HUES48 (cell line): ENCODE results near the gene ATP6V1C2.

Experiments
- H3K27ac ChIP-seq: one replicate; pipeline ENCODE4 v1.7.0; 2013; ENCODE audit warnings: low read depth, low read length, inconsistent platforms
- H3K27me3 ChIP-seq: 2 replicates; pipeline ENCODE4 v1.6.1; 2013; ENCODE audit warnings: mild to moderate bottlenecking, low read length; ENCODE audit not compliant: control insufficient read depth, insufficient read depth
- H3K36me3 ChIP-seq: 2 replicates; pipeline ENCODE4 v1.6.1; 2013; ENCODE audit warnings: low read length; ENCODE audit not compliant: control insufficient read depth, insufficient read depth
- H3K4me1 ChIP-seq: 2 replicates; pipeline ENCODE4 v1.6.1; 2013; ENCODE audit warnings: mild to moderate bottlenecking, low read length; ENCODE audit not compliant: control insufficient read depth, insufficient read depth
- H3K4me3 ChIP-seq: 2 replicates; pipeline ENCODE4 v1.5.1; 2013; ENCODE audit warnings: mild to moderate bottlenecking, low read depth, low read length
- H3K9ac ChIP-seq: 2 replicates; pipeline ENCODE4 v1.6.1; 2013; ENCODE audit warnings: mild to moderate bottlenecking, low read depth, low read length, moderate library complexity
- H3K9me3 ChIP-seq: 2 replicates; pipeline ENCODE4 v1.6.1; 2013; ENCODE audit warnings: low read length; ENCODE audit not compliant: control insufficient read depth, insufficient read depth

Gene ATP6V1C2

DNA sequence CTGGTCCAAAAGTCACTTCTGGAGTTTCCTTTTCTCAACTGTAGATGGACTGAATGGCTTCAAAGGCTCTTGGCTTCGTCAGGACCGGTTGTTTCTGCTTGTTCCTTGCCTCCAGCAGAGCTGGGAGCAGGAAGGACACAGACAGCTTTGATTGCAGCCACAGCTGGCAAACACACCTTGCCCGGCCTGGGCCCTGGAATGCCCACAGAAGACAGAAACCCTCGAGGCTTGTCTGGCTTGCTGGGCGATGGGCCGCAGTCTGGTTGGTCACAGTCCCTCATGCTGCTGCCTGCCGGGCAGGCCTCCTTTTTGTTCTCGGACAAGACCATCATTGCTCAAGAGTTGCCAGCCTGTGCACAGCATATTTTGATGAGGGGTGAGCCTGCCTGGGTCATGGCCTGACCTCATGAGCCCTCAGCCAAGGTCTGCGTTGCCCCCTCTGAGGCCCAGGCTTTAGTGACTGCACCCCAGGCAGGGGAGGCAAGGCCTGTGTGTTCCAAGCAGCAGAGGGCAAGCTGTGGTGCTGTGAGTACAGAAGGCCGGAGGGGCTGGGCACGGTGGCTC, 37.8 kb downstream of the ATP6V1C2 start:
- no peaks in the 10 kb centered on the region for H3K36me3 ChIP-seq
- H3K27ac ChIP-seq: no peak overlapping the region
- H3K4me3 ChIP-seq: no peak overlapping the region
- H3K4me1 ChIP-seq: no peaks in the 10 kb centered on the region
- H3K9me3 ChIP-seq: no peaks in the 10 kb centered on the region
- H3K9ac ChIP-seq: no peak overlapping the region
- H3K27me3 ChIP-seq: no peaks in the 10 kb centered on the region

DNA sequence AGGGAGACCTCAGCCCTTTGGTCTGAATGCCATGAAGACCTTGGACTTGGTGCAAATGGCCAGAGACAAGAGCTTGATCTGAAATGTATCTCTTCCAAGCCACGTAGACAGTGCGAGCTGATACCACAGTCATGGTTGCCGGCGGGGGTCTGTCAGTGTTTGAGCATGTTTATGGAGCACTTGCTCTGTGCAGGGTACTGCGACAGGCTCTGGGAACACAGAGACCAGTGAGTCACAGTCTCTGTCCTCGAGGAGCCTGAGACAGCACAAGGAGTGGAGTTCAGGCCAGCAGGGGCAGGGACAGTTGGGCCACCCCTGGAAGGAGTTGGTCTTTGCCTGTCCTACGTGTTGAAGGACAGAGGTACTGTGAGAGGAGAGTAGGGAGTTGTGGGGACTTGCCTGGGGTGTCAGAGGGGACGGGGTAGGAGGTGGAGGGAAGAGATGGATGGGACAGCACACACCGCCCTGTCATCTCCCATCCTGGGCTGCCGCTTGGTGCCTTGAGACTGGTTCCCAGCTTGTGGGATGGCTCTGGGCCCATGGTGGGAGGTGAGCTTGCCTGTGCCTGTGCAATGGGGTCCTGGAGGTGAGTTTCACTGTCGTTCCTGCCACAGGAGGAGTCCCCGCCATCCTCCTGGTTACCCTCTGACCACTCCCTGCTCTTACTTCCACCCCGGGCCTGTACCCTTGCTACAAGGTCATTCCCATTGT, 39.5 kb downstream of the ATP6V1C2 start:
- H3K4me3 ChIP-seq: no peak overlapping the region
- no peaks in the 10 kb centered on the region for H3K36me3 ChIP-seq
- H3K27me3 ChIP-seq: no peaks in the 10 kb centered on the region
- no peak overlapping the region for H3K9ac ChIP-seq
- no peaks in the 10 kb centered on the region for H3K4me1 ChIP-seq
- H3K9me3 ChIP-seq: no peaks in the 10 kb centered on the region
- no peak overlapping the region for H3K27ac ChIP-seq

DNA sequence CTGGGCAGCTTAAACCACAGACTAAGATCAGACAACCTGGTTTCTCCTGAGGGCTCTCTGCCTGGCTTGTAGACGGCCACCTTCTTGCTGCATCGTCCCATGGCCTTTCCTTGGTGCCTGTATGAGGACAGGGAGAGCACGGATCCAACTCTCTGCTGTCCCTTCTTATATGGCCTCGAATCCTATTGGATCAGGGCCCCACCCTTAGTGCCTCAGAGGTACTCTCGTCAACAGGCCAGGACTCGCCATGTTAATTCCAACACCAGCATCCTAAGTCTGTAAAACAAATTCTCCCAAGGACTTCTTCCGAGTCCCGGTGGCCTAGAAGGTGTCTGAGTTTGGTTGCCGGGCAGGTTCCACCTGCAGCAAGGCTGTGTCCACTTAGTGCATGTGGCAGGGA, 40.2 kb downstream of the ATP6V1C2 start:
- H3K27me3 ChIP-seq: no peaks in the 10 kb centered on the region

DNA sequence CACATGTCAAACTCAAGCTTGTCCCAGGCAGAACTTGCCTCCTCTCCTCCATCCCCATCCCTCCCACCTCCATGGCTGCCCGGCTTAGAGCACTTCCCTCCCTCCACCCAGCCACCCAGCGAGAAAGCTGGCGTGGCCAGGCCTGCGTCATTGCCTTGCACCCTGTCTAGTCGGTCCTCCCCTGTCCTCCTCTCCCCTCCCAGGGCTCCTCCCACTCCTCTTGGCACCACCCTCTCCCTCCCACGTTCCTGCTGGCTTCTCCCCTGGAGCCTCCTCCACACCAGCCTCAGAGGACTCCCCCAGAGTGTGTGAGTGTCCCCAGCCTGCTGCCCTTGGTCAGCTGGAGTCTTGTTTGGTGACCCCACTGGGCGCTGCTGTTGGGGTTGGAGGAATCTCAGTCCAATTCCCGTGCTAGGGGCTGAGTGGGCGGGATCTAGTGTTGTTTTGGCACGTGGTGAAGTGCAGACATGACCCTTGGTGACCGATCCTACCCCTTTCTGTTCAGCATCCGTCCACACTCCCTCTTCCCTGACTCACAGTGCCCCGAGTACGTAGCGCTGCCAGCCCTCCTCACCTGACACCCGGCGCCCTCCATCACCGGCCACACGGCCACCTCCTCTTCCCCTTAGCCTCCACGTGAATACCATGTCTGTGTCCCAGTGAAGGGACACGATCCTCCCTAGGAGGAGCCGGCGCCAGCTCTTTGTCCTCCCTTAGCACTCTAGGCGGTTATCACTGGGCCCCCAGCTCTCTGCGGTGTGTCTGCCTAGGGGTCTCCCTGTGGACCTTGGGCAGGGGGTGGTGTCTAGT, 41.4 kb downstream of the ATP6V1C2 start:
- Histone ChIP-seq H3K9ac (no peak overlapping the region), H3K4me3 (no peak overlapping the region), H3K36me3 (no peaks in the 10 kb centered on the region), H3K27ac (no peak overlapping the region), H3K4me1 (no peaks in the 10 kb centered on the region), H3K27me3 (no peaks in the 10 kb centered on the region), H3K9me3 (no peaks in the 10 kb centered on the region)

More for the DNA sequence above, 40.2 kb downstream of the ATP6V1C2 start:
- H3K27ac ChIP-seq: no peak overlapping the region
- no peaks in the 10 kb centered on the region for H3K9me3 ChIP-seq
- H3K4me3 ChIP-seq: no peak overlapping the region
- no peaks in the 10 kb centered on the region for H3K36me3 ChIP-seq
- no peak overlapping the region for H3K9ac ChIP-seq
- no peaks in the 10 kb centered on the region for H3K4me1 ChIP-seq

DNA sequence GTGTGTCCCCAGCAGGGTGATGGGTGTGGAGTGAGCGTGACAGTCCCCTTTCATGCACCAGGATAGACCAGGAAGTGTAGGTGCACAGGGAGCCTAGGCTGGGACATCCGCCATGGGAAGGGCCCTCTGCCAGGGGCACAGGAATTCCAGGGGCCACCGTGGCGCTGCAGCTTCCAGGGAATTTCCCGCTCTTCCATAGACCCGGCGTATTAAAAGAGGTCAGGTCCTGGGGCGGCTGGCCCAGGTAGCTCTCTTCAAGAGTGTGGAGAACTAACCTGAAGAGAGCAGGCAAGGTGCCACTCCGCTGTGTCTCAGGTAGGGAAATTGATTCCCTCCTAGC, 42.0 kb downstream of the ATP6V1C2 start:
- no peaks in the 10 kb centered on the region for H3K27me3 ChIP-seq

DNA sequence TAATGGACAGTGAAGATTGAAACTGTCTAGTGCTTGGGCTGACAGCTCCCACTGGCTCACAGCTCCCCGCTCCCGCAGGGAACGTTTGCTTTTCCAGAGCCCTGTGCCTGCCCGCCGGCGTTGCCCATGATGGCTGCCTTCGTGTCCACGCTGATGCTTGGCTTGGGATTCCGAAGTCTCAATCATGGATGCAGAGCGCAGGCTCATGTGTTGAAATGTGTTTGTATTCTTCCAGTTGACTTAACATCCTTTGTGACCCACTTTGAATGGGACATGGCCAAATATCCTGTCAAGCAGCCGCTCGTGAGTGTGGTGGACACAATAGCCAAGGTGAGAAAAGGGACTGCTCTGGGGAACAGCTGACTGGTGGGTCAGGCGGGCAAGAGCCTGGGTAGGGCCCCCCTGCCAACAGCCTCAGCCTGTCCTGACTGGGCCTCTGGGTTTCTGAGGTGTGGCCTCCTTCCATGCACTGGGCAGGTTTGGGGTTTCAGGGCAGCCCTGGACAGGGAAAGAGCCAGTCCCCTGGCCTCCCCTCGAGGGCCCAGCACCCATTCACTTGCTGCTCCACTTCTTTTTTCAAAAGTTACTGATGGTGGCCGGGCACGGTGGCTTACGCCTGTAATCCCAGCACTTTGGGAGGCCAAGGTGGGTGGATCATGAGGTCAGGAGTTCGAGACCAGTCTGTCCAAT, 42.8 kb downstream of the ATP6V1C2 start:
- Histone ChIP-seq H3K4me1 (no peaks in the 10 kb centered on the region), H3K9ac (no peak overlapping the region), H3K9me3 (no peaks in the 10 kb centered on the region)

More for the DNA sequence above, 42.0 kb downstream of the ATP6V1C2 start:
- no peak overlapping the region for H3K9ac ChIP-seq
- no peaks in the 10 kb centered on the region for H3K9me3 ChIP-seq
- no peak overlapping the region for H3K4me3 ChIP-seq
- no peaks in the 10 kb centered on the region for H3K36me3 ChIP-seq
- no peaks in the 10 kb centered on the region for H3K4me1 ChIP-seq
- no peak overlapping the region for H3K27ac ChIP-seq

DNA sequence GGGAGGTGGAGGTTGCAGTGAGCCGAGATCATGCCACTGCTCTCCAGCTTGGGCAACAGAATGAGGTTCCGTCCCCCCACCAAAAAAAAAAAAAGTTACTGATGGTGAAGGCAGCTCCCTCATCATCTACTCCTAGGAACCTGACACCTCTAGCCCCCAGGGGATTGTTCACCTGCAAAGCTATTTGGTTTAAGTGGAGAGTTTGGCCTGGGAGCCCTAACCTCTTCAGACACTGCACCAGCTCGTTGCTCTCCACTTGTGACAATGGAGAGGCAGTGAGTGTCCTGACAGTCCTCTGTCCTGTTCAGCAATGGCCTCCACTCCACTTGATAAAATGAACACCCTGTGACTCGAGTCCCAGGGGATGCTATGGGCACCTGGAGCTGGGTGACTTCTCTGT, 43.5 kb downstream of the ATP6V1C2 start:
- Histone ChIP-seq H3K9me3 (no peaks in the 10 kb centered on the region), H3K9ac (no peak overlapping the region), H3K4me3 (no peak overlapping the region), H3K27ac (no peak overlapping the region), H3K36me3 (no peaks in the 10 kb centered on the region), H3K27me3 (no peaks in the 10 kb centered on the region), H3K4me1 (no peaks in the 10 kb centered on the region)

More for the DNA sequence above, 42.8 kb downstream of the ATP6V1C2 start:
- no peak overlapping the region for H3K27ac ChIP-seq
- H3K36me3 ChIP-seq: no peaks in the 10 kb centered on the region
- no peaks in the 10 kb centered on the region for H3K27me3 ChIP-seq
- no peak overlapping the region for H3K4me3 ChIP-seq

DNA sequence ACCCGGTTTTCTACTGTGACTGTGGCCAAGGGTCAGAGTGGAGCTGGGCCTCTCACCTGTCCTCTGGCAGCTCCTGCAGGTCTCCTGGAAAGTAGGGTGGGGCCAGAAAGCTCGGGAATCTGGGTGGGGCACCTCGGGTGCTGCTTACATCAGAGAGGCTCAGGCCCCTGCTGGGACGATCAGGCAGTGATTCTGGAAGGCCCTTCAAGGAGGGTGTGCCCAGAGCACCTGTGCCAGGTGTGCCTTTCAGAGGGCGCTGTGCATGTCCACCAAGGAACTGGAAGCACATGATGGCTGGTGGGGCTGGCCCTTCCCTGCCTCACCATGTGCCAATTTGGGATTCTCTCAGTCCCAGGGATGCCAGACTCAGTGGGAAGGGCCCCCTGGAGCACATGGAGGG, 44.0 kb downstream of the ATP6V1C2 start:
- no peak overlapping the region for H3K9ac ChIP-seq
- no peaks in the 10 kb centered on the region for H3K9me3 ChIP-seq
- no peak overlapping the region for H3K27ac ChIP-seq
- no peaks in the 10 kb centered on the region for H3K4me1 ChIP-seq
- no peaks in the 10 kb centered on the region for H3K27me3 ChIP-seq
- H3K36me3 ChIP-seq: no peaks in the 10 kb centered on the region
- H3K4me3 ChIP-seq: no peak overlapping the region

DNA sequence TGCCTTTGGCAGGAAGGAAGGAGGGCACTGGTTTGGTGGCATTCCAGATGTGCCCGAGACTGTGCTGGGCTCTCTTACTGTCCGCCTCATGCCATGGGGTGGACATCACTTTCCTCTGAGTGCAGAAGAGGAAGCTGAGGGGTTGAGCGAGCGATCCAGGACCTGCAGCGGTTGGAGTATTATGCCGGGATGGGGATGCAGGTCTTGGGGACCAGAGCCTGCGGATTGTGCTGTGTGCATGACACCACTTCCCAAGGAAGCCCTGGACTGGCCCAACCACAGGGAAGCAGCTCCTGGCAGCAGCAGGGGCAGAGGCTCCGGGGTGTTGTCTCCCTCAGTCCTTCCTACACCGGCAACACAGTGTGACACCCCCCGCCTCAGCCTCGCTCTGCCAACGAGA, 44.5 kb downstream of the ATP6V1C2 start:
- Histone ChIP-seq H3K9ac (no peak overlapping the region), H3K36me3 (no peaks in the 10 kb centered on the region)

DNA sequence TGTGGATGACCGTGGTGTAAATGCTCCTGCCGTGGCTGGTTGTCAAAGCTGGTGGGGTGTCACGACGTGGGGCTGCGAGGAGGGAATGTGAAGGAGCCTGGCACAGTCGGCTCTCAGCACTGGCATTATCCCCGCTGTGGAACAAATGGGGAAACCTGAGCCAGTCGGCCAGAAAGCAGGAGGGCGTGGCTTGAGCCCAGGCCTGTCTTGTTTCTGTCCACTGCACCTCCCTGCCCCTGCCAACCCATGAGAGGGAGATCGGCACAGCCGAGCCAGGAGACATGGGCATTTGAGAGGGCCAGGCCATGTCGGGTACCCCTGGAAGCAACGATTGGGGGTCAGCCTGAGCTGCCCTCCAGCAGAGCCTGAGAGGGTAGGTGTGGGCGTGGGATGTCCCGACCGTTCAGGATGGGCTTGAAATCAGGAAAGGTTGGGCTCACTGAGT, 46.7 kb downstream of the ATP6V1C2 start:
- H3K27me3 ChIP-seq: no peaks in the 10 kb centered on the region
- H3K4me3 ChIP-seq: no peak overlapping the region

More for the DNA sequence above, 44.5 kb downstream of the ATP6V1C2 start:
- H3K27ac ChIP-seq: no peak overlapping the region
- no peaks in the 10 kb centered on the region for H3K27me3 ChIP-seq
- no peak overlapping the region for H3K4me3 ChIP-seq
- no peaks in the 10 kb centered on the region for H3K9me3 ChIP-seq
- no peaks in the 10 kb centered on the region for H3K4me1 ChIP-seq

More for the DNA sequence above, 46.7 kb downstream of the ATP6V1C2 start:
- Histone ChIP-seq H3K4me1 (no peaks in the 10 kb centered on the region), H3K9ac (no peak overlapping the region), H3K36me3 (no peaks in the 10 kb centered on the region), H3K27ac (no peak overlapping the region), H3K9me3 (no peaks in the 10 kb centered on the region)
